Measurements from ENCODE around the gene SND1. TPM values are rescaled to one million over a fixed set of nuclear protein-coding genes. Genes with fewer than 3 reads are reported as not detected.

The SND1 gene
- total and polyA plus RNA-seq, 2 of the 4 experiments (the other 2 are of a cell fraction), result 154 to 294 TPM

DNA sequence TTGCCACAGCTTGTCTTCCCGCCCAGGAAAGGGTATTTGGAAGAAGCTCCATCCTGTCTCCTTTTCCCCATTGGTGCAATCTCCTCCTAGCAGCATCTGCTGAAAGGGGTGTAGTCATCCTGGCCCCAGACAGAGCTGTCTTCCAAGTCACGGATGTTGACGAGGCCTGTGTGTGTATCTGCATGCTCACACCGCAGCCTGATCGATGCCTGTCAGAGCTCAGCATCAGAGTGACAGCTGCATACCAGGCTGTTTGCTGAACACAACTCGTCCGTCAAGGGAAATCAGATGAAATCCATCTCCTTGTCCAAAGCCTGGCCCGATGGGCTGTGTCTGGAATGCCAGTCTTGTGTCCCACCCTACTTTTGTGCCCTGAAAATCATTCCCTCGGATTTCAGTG is 400.4 kb downstream of the SND1 start:
- H3K23ac ChIP-seq (ENCODE audit: low read depth, low read length), result no peak overlapping the region
- in situ Hi-C loops (cut with MboI; ENCODE audit: low sequenced_read_pairs) (loop anchor here (25.0 kb wide), 1 partner anchor 340 kb away; no protein-coding TSS in a partner anchor), dilution Hi-C loops (cut with HindIII; ENCODE audit: low sequenced_read_pairs, unreplicated experiment) (no loop called here), intact Hi-C loops (cut with micrococcal nuclease) (no loop called here)
- peaks cover 5% of the 10 kb centered on the region for H3K36me3 ChIP-seq (ENCODE audit: control insufficient read depth, insufficient read depth, low read length)
- H3K9ac ChIP-seq (ENCODE audit: low read depth, low read length), result no peak overlapping the region
- CTCF ChIA-PET, result no interaction called here
- H2BK20ac ChIP-seq (ENCODE audit: low read depth, low read length), result no peak overlapping the region
- POLR2A ChIA-PET (ENCODE audit: unreplicated experiment), result no interaction called here
- H4K5ac ChIP-seq (ENCODE audit: low read depth, low read length), result no peak overlapping the region
- no peak overlapping the region for H3K4ac ChIP-seq (ENCODE audit: low read depth, low read length)
- no peak overlapping the region for H4K91ac ChIP-seq (ENCODE audit: insufficient read depth, low read depth, low read length)
- H3K9me3 ChIP-seq (ENCODE audit: control insufficient read depth, insufficient read depth, low read length), result no peaks in the 10 kb centered on the region
- H2BK120ac ChIP-seq (ENCODE audit: low read depth, low read length), result no peak overlapping the region
- H3K9me1 ChIP-seq (ENCODE audit: insufficient read depth, low read length), result peaks cover 24% of the 10 kb centered on the region
- no peak overlapping the region for H2AK5ac ChIP-seq (ENCODE audit: low read depth, low read length)
- H3K4me3 ChIP-seq (ENCODE audit: insufficient read depth, low read depth, low read length), result no peak overlapping the region
- no peak overlapping the region for H2BK5ac ChIP-seq (ENCODE audit: low read depth, low read length, poor library complexity, severe bottlenecking)
- peaks cover 19 to 54% of the 10 kb centered on the region in 2 experiments for H3K79me1 ChIP-seq (ENCODE audit: low read depth in 1 of 2, low read length in 2 of 2)
- no peak overlapping the region for H2BK15ac ChIP-seq (ENCODE audit: low read depth, low read length)
- no peak overlapping the region for H3K14ac ChIP-seq (replicated peaks; ENCODE audit: low read depth, low read length)
- no peaks in the 10 kb centered on the region for H3K27me3 ChIP-seq (ENCODE audit: control insufficient read depth, insufficient read depth, low read length)
- DNase-seq, result no peak
- H2AK9ac ChIP-seq (replicated peaks; ENCODE audit: low read depth, low read length, poor library complexity), result no peak overlapping the region
- ATAC-seq (ENCODE audit: low read depth), result no peak
- TF ChIP-seq FOS (IDR thresholded peaks at IDR 0.05; ENCODE audit: low read depth, low read length) (no peak), CHD1 (IDR thresholded peaks at IDR 0.05; ENCODE audit: low read depth, low read length) (no peak), SMC3 (IDR thresholded peaks at IDR 0.05; ENCODE audit: low read depth, low read length) (no peak), MAZ (IDR thresholded peaks at IDR 0.05; ENCODE audit: borderline replicate concordance, low read depth, low read length) (no peak), RFX5 (IDR thresholded peaks at IDR 0.05; ENCODE audit: low read depth, low read length) (no peak), NFE2L2 (IDR thresholded peaks at IDR 0.05; ENCODE audit: low read depth, low read length) (no peak), RAD21 (IDR thresholded peaks at IDR 0.05; ENCODE audit: low read length) (no peak), CEBPB (IDR thresholded peaks at IDR 0.05; ENCODE audit: low read depth, low read length) (no peak), POLR2A (IDR thresholded peaks at IDR 0.05; ENCODE audit: low read depth, low read length) (no peak), MAFK (IDR thresholded peaks at IDR 0.05; ENCODE audit: low read depth, low read length) (no peak), MXI1 (IDR thresholded peaks at IDR 0.05; ENCODE audit: borderline replicate concordance, low read depth, low read length) (no peak), BHLHE40 (IDR thresholded peaks at IDR 0.05; ENCODE audit: low read depth, low read length) (no peak), RCOR1 (IDR thresholded peaks at IDR 0.05; ENCODE audit: insufficient replicate concordance, low read length) (no peak)
- TF ChIP-seq, protein P1, sequence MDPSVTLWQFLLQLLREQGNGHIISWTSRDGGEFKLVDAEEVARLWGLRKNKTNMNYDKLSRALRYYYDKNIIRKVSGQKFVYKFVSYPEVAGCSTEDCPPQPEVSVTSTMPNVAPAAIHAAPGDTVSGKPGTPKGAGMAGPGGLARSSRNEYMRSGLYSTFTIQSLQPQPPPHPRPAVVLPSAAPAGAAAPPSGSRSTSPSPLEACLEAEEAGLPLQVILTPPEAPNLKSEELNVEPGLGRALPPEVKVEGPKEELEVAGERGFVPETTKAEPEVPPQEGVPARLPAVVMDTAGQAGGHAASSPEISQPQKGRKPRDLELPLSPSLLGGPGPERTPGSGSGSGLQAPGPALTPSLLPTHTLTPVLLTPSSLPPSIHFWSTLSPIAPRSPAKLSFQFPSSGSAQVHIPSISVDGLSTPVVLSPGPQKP (IDR thresholded peaks at IDR 0.05; ENCODE audit: borderline replicate concordance, low read depth, low read length), result no peak
- TF ChIP-seq, protein P2, sequence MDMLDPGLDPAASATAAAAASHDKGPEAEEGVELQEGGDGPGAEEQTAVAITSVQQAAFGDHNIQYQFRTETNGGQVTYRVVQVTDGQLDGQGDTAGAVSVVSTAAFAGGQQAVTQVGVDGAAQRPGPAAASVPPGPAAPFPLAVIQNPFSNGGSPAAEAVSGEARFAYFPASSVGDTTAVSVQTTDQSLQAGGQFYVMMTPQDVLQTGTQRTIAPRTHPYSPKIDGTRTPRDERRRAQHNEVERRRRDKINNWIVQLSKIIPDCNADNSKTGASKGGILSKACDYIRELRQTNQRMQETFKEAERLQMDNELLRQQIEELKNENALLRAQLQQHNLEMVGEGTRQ (IDR thresholded peaks at IDR 0.05; ENCODE audit: low read depth, low read length), result no peak
- no peak overlapping the region for H3K56ac ChIP-seq (ENCODE audit: extremely low read depth, insufficient read depth, low read length)
- WGBS, 2 experiments (ENCODE audit: extremely low coverage in 2 of 2, insufficient read length in 1 of 2), result 94% methylated on average over 6 of the region's 9 CpGs; no CpG with 5 or more reads in 1 of the 2 experiments
- no peak overlapping the region for H4K8ac ChIP-seq (ENCODE audit: low read depth in 2 of 2, low read length in 2 of 2)
- BruUV-seq (replicated peaks), result no TSS peak
- H3K4me1 ChIP-seq (ENCODE audit: control insufficient read depth, insufficient read depth, low read length), result peaks cover 15% of the 10 kb centered on the region
- no peak overlapping the region for H3K18ac ChIP-seq (ENCODE audit: low read depth, low read length)
- H4K20me1 ChIP-seq (ENCODE audit: insufficient read depth, low read length), result peaks cover 49% of the 10 kb centered on the region
- H2AFZ ChIP-seq (replicated peaks; ENCODE audit: low read length, poor library complexity), result no peak overlapping the region
- H3K4me2 ChIP-seq (ENCODE audit: low read depth, low read length), result no peak overlapping the region
- no peak overlapping the region for H3K27ac ChIP-seq (ENCODE audit: insufficient read depth, low read length)
